ENCODE measurements around the gene NLGN3.

Gene NLGN3

DNA sequence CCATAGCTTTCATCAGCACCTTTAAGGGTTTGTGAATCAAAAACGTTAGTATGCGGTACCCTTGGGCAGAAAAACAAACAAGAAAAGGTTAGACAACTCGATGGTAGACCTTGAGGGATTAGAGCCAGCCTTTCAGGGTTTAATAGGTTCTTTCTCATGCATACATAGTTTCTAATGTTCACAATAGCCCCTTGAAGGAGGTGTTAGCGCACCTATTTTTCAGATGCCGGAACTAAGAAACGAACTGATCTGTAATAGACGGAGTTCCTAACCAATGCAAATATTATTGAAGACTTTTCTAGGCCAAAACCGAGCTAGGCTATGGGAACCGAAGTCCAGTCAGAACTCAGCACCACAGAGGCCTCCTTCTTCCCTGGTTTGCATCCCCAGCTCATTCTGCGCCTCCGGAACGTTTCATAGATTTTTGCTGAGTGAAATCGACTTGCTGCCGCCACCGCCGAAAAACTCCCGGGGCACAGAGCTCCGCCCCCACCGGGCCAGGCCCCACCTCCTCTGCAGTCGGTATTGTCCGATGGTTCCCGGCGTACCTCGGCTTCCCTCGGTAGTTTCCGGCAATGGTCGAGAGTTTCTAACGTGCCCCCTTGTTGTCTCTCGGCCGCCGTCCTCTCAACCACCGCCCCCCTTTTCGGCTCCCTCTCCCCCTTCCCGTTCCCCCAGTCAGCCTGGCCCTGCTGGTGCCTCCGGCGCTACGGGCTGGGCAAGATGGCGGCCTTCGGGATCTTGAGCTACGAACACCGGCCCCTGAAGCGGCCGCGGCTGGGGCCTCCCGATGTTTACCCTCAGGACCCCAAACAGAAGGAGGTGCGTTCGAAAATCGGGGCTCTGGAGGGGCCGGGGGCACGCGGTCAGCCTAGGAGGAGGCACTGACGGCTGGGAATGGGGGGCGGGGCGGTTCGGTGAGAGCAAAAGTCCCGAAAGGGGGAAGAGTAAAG, 26.3 kb upstream of the NLGN3 start, which contains the start of gene MED12:
Gene MED12, plus strand, starts transcription at position 565 of the 953 bp plus-strand sequence. Its CDS starts 159 bp downstream, at position 724.
- H3K4me3 ChIP-seq (ENCODE audit: low read depth, low read length) = peak within 1 kb of the TSS; percentile 72
- peak; percentile 80 for DNase-seq (ENCODE audit: low read depth)
- TF ChIP-seq, protein P1, sequence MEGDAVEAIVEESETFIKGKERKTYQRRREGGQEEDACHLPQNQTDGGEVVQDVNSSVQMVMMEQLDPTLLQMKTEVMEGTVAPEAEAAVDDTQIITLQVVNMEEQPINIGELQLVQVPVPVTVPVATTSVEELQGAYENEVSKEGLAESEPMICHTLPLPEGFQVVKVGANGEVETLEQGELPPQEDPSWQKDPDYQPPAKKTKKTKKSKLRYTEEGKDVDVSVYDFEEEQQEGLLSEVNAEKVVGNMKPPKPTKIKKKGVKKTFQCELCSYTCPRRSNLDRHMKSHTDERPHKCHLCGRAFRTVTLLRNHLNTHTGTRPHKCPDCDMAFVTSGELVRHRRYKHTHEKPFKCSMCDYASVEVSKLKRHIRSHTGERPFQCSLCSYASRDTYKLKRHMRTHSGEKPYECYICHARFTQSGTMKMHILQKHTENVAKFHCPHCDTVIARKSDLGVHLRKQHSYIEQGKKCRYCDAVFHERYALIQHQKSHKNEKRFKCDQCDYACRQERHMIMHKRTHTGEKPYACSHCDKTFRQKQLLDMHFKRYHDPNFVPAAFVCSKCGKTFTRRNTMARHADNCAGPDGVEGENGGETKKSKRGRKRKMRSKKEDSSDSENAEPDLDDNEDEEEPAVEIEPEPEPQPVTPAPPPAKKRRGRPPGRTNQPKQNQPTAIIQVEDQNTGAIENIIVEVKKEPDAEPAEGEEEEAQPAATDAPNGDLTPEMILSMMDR (conservative IDR thresholded peaks at IDR 0.05; ENCODE audit: low read depth, low read length) = no peak

DNA sequence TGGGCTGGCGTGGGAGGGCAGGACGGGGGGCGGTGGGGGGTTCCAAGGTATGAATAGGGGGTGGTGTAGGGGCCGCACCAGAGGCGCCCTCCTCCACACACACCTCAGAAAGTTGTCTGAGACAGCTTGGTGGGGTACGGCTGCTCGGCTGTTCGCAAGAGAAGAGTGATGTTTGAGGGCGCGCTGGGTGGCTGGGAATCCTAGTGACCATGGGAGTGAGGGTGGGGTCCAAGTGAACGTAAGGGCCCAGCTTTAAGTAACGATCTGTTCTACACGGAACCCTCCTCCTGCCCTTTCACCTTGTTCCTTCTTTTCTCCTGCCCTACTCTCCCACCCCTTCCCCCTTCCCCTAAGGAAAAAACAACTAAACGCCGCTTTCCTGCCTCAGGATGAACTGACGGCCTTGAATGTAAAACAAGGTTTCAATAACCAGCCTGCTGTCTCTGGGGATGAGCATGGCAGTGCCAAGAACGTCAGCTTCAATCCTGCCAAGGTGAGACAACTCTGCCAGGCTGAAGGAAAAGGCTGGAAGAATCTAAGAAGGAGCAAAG, 25.6 kb upstream of the NLGN3 start:
- H3K4me3 ChIP-seq (ENCODE audit: low read depth, low read length) = peak overlapping the region; percentile 72
- TF ChIP-seq, protein P1 (conservative IDR thresholded peaks at IDR 0.05; ENCODE audit: low read depth, low read length) = no peak
- DNase-seq (ENCODE audit: low read depth) = no peak

DNA sequence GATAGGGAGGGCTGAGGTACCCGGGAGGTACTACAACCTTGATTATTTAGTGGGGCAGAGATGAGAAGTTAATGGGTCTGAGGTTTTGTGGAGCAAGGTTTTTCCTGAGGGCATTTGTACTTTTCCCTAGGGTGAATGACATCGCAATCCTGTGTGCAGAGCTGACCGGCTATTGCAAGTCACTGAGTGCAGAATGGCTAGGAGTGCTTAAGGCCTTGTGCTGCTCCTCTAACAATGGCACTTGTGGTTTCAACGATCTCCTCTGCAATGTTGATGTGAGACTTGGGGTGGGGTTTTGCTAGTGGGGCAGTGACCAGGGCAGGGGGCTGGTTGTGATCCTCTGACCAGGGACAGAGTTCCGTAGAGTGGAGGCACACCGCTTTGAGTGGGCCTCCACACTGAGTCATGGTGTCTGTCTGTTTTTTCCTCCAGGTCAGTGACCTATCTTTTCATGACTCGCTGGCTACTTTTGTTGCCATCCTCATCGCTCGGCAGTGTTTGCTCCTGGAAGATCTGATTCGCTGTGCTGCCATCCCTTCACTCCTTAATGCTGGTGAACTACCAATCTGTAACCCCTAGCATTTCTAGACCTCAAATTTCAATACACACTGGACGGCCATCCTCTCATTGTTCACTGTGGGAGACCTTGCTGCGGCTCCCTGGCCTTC, 16.3 kb upstream of the NLGN3 start:
- DNase-seq (ENCODE audit: low read depth) = peak; percentile 34
- H3K4me3 ChIP-seq (ENCODE audit: low read depth, low read length) = no peak overlapping the region
- TF ChIP-seq, protein P1 (conservative IDR thresholded peaks at IDR 0.05; ENCODE audit: low read depth, low read length) = no peak

DNA sequence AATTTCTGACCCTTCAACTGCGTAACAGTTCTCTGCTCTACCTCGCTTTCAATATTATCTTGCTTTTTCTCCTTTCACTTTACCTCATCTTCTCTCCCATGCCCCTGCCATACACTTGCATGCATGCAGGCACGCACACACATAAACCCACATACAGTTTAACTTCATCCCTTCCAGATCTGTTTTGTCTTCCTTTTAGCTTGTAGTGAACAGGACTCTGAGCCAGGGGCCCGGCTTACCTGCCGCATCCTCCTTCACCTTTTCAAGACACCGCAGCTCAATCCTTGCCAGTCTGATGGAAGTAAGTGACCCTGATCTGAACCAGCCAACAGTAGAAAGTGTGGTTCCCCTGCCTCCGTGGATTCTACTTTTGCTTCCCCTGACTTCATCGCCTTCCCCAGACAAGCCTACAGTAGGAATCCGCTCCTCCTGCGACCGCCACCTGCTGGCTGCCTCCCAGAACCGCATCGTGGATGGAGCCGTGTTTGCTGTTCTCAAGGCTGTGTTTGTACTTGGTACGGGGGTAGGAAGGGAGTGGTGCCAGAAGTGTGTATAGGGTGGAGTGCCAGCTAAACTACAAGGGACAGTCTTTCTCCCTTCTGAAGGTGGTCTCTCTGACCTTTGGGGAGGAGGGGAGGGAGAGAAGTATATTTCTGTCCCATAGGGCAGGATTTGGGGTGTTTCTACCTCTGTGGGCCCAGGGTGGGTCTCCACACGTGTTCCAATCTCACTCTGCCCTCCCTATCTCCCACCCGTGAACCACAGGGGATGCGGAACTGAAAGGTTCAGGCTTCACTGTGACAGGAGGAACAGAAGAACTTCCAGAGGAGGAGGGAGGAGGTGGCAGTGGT, 15.5 kb upstream of the NLGN3 start:
- DNase-seq (ENCODE audit: low read depth) = peak; percentile 77
- no peak overlapping the region for H3K4me3 ChIP-seq (ENCODE audit: low read depth, low read length)
- TF ChIP-seq, protein P1 (conservative IDR thresholded peaks at IDR 0.05; ENCODE audit: low read depth, low read length) = peak; percentile 89

DNA sequence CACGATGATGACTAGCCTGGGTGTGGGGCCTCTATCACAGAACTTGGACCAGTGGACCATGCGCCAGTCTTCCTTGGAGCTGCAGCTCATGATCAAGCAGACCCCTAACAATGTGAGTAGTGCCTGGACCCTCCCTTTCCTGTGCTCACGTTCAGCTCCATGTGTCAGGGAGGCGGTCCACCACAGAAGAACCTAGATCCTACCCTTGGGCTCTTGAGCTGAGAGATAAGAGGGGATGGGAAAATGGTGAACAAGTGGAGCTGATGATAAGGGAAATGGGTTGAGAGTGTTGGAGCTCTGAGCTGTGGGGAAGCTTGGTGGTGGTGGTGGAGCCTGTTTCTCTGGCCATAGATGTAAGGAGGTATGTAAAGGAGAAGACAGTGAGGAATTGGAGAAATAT, 13.1 kb upstream of the NLGN3 start:
- DNase-seq (ENCODE audit: low read depth) = no peak
- TF ChIP-seq, protein P1 (conservative IDR thresholded peaks at IDR 0.05; ENCODE audit: low read depth, low read length) = no peak

DNA sequence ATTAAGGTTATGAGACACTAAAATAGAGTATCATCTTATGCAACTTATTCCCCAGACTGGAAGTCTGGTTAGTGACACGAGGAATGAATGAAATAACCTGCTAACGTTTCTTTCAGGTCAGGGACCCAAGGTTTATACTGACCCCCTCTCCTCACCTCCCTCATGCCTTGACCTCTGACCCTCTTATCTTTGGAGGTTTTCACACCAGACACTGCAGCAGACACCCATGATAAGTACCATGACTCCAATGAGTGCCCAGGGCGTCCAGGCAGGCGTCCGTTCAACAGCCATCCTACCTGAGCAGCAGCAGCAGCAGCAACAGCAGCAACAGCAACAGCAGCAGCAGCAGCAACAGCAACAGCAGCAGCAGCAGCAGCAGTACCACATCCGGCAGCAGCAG, 4.2 kb upstream of the NLGN3 start:
- no peak for DNase-seq (ENCODE audit: low read depth)
- TF ChIP-seq, protein P1 (conservative IDR thresholded peaks at IDR 0.05; ENCODE audit: low read depth, low read length) = no peak
- H3K4me3 ChIP-seq (ENCODE audit: low read depth, low read length) = no peak overlapping the region

More for the DNA sequence above, 13.1 kb upstream of the NLGN3 start:
- H3K4me3 ChIP-seq (ENCODE audit: low read depth, low read length) = no peak overlapping the region

Measured in choroid plexus epithelial cell (primary cell).